CD4-positive, alpha-beta T cell (primary cell): ENCODE data around the gene SNX19. TPM values are rescaled to one million over a fixed set of nuclear protein-coding genes. Genes with fewer than 3 reads are reported as not detected.
"Not testable (repeated sequence)": the region's sequence is repeated elsewhere in the genome, so short reads cannot be mapped to it uniquely, and the experiment has no call there.

Experiments used
- ATAC-seq: fragments of 200-7000 bp; cut with Tn5 transposase; one replicate; pipeline ENCODE4 v1.10.0; 2022; ENCODE audit warnings: mild to moderate bottlenecking; ENCODE audit not compliant: poor library complexity
- CTCF ChIA-PET: fragments of 350-600 bp; sonication (Branson Sonifier 250); formaldehyde crosslinking; loops from one replicate; lab custom pipeline; 2021; ENCODE audit warnings: antibody characterized with exemption, inconsistent platforms; lab: Charles Lee
- POLR2A ChIA-PET: fragments of 350-600 bp; sonication (Branson Sonifier 250); formaldehyde crosslinking; loops from one replicate; lab custom pipeline; 2021; ENCODE audit warnings: antibody characterized with exemption, inconsistent platforms; lab: Charles Lee
- DNase-seq, 14 experiments: peaks; one replicate each; pipeline ENCODE4 v3.0.0-alpha.2; 2013 to 2020; ENCODE audit warnings: mixed read lengths in 2 of 14
- H3K27ac ChIP-seq, 2 donors: one replicate each; pipeline versions ENCODE4 v1.5.1 to v1.7.0; 2013; ENCODE audit warnings: low read length in 2 of 2, low read depth in 1 of 2, mild to moderate bottlenecking in 1 of 2
- H3K27me3 ChIP-seq, 2 experiments: 1 replicate in 1 of 2; 2 replicates in 1 of 2; pipeline versions ENCODE4 v1.6.1 to v1.7.0; 2013; ENCODE audit warnings: low read length in 2 of 2, control low read depth in 1 of 2, mild to moderate bottlenecking in 1 of 2, moderate library complexity in 1 of 2; ENCODE audit not compliant: insufficient read depth in 2 of 2, control insufficient read depth in 1 of 2
- H3K36me3 ChIP-seq: one replicate; pipeline ENCODE4 v1.6.1; 2013; ENCODE audit warnings: low read length, control low read depth; ENCODE audit not compliant: insufficient read depth
- H3K4me1 ChIP-seq: one replicate; pipeline ENCODE4 v1.6.1; 2013; ENCODE audit warnings: low read length, control low read depth; ENCODE audit not compliant: insufficient read depth
- H3K4me3 ChIP-seq: one replicate; pipeline ENCODE4 v1.5.1; 2013; ENCODE audit warnings: mild to moderate bottlenecking, low read length, moderate library complexity
- H3K9me3 ChIP-seq, 2 experiments: 1 replicate in 1 of 2; 2 replicates in 1 of 2; pipeline versions ENCODE4 v1.6.1 to v1.7.0; 2013; ENCODE audit warnings: low read length in 2 of 2, mild to moderate bottlenecking in 2 of 2, control low read depth in 1 of 2, moderate library complexity in 1 of 2; ENCODE audit not compliant: control insufficient read depth in 1 of 2, insufficient read depth in 1 of 2
- H3K27ac Mint-ChIP-seq: one replicate; pipeline ENCODE4 v1.8.0; 2020; ENCODE audit warnings: mixed read lengths
- H3K27me3 Mint-ChIP-seq: one replicate; pipeline ENCODE4 v1.8.0; 2021; ENCODE audit warnings: mixed read lengths
- H3K36me3 Mint-ChIP-seq: one replicate; pipeline ENCODE4 v1.8.0; 2021; ENCODE audit warnings: low read depth, mixed read lengths
- H3K4me1 Mint-ChIP-seq: one replicate; pipeline ENCODE4 v1.8.0; 2021; ENCODE audit warnings: low read depth, mixed read lengths
- H3K4me3 Mint-ChIP-seq: one replicate; pipeline ENCODE4 v1.8.0; 2020; ENCODE audit warnings: mild to moderate bottlenecking, mixed read lengths
- H3K9me3 Mint-ChIP-seq: one replicate; pipeline ENCODE4 v1.8.0; 2020; ENCODE audit warnings: mixed read lengths
- intact Hi-C, 2 experiments: fragments of 100-400 bp; cut with DNase I in 1 of 2; cut with micrococcal nuclease in 1 of 2; formaldehyde crosslinking; loops; one replicate each; pipeline versions ENCODE4 v1.15.1 to v1.9.0; 2023 to 2025; cut with DNase I, micrococcal nuclease
- total RNA-seq, 174 experiments: library from RNA in 2 of 174; stranded (reverse) in 2 of 174; gene quantifications; one replicate each; pipeline ENCODE4 v1.2.3 and lab custom pipeline; 2021 to 2026
- TF ChIP-seq, protein P1 (sequence below): fragments of 200-600 bp; IDR thresholded peaks from one replicate; pipeline ENCODE4 v1.8.0; 2022; ENCODE audit warnings: antibody characterized with exemption, mild to moderate bottlenecking

The SNX19 gene
- total RNA-seq, 2 experiments from 2014 or later: 41.2 to 43.8 TPM

GRCh38 chr11:130858215-130858614 is 58.1 kb downstream of the SNX19 start:
- Mint-ChIP-seq H3K4me1 (no peaks in the 10 kb centered on the region), H3K4me3 (no peak overlapping the region), H3K27me3 (peaks cover 28% of the 10 kb centered on the region), H3K36me3 (no peaks in the 10 kb centered on the region), H3K27ac (no peak overlapping the region), H3K9me3 (no peaks in the 10 kb centered on the region)
- ChIA-PET POLR2A (no interaction called here), CTCF (interaction anchor here (1.7 kb wide), 1 partner anchor 423 kb away, joined by 3 read pairs; no protein-coding TSS in a partner anchor)
- Histone ChIP-seq H3K9me3 (no peaks in the 10 kb centered on the region), H3K27ac (no peak overlapping the region), H3K4me3 (no peak overlapping the region), H3K4me1 (peaks cover 7% of the 10 kb centered on the region), H3K36me3 (no peaks in the 10 kb centered on the region), H3K27me3 (no peaks in the 10 kb centered on the region)
- ATAC-seq: no peak
- intact Hi-C loops: no loop called here
- DNase-seq: peak in 3 of 14 experiments; percentile 7 to 26 (median 17)
- TF ChIP-seq, protein P1, sequence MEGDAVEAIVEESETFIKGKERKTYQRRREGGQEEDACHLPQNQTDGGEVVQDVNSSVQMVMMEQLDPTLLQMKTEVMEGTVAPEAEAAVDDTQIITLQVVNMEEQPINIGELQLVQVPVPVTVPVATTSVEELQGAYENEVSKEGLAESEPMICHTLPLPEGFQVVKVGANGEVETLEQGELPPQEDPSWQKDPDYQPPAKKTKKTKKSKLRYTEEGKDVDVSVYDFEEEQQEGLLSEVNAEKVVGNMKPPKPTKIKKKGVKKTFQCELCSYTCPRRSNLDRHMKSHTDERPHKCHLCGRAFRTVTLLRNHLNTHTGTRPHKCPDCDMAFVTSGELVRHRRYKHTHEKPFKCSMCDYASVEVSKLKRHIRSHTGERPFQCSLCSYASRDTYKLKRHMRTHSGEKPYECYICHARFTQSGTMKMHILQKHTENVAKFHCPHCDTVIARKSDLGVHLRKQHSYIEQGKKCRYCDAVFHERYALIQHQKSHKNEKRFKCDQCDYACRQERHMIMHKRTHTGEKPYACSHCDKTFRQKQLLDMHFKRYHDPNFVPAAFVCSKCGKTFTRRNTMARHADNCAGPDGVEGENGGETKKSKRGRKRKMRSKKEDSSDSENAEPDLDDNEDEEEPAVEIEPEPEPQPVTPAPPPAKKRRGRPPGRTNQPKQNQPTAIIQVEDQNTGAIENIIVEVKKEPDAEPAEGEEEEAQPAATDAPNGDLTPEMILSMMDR: no peak

GRCh38 chr11:130855707-130856106 is 60.6 kb downstream of the SNX19 start:
- H3K9me3 ChIP-seq, H3K27ac ChIP-seq, CTCF ChIA-PET, H3K27me3 ChIP-seq, H3K4me3 Mint-ChIP-seq, DNase-seq, intact Hi-C loops, H3K4me1 Mint-ChIP-seq, H3K4me1 ChIP-seq, ATAC-seq, H3K36me3 ChIP-seq, H3K9me3 Mint-ChIP-seq, POLR2A ChIA-PET, H3K27ac Mint-ChIP-seq, H3K4me3 ChIP-seq, H3K36me3 Mint-ChIP-seq: not testable (repeated sequence)
- H3K27me3 Mint-ChIP-seq: peaks cover 28% of the 10 kb centered on the region

- intact Hi-C loops: loop anchor here in 1 of 2 experiments (5.0 kb wide), 1 partner anchor 1437 kb away; no protein-coding TSS in a partner anchor
- ATAC-seq: no peak
- Histone ChIP-seq H3K4me1 (no peaks in the 10 kb centered on the region), H3K4me3 (no peak overlapping the region), H3K27me3 (no peaks in the 10 kb centered on the region), H3K36me3 (no peaks in the 10 kb centered on the region), H3K27ac (no peak overlapping the region), H3K9me3 (no peaks in the 10 kb centered on the region)
- Mint-ChIP-seq H3K4me3 (no peak overlapping the region), H3K9me3 (no peaks in the 10 kb centered on the region), H3K4me1 (no peaks in the 10 kb centered on the region), H3K27me3 (peaks cover 28% of the 10 kb centered on the region), H3K36me3 (no peaks in the 10 kb centered on the region), H3K27ac (no peak overlapping the region)
- TF ChIP-seq, protein P1: no peak
- no peak for DNase-seq
- ChIA-PET CTCF (no interaction called here), POLR2A (no interaction called here)
These were observed 61.8 kb downstream of the SNX19 start for GRCh38 chr11:130854483-130854882.

- no peaks in the 10 kb centered on the region for H3K9me3 Mint-ChIP-seq
- Histone ChIP-seq H3K4me1 (no peaks in the 10 kb centered on the region), H3K36me3 (no peaks in the 10 kb centered on the region), H3K9me3 (no peaks in the 10 kb centered on the region), H3K27me3 (peaks cover 0 to 2% of the 10 kb centered on the region in 2 experiments), H3K4me3 (no peak overlapping the region), H3K27ac (no peak overlapping the region)
- no peaks in the 10 kb centered on the region for H3K4me1 Mint-ChIP-seq
- peaks cover 28% of the 10 kb centered on the region for H3K27me3 Mint-ChIP-seq
- ChIA-PET POLR2A (no interaction called here), CTCF (no interaction called here)
- DNase-seq (no peak), ATAC-seq (no peak)
- H3K36me3 Mint-ChIP-seq: no peaks in the 10 kb centered on the region
- H3K4me3 Mint-ChIP-seq: no peak overlapping the region
- intact Hi-C loops: loop anchor here in 1 of 2 experiments (5.0 kb wide), 1 partner anchor 1435 kb away; no protein-coding TSS in a partner anchor
- TF ChIP-seq, protein P1: no peak
- no peak overlapping the region for H3K27ac Mint-ChIP-seq
These were observed 63.7 kb downstream of the SNX19 start for GRCh38 chr11:130852589-130852988.
